Endometrial microvascular endothelial cells (primary cell): ENCODE results near the gene RAI1. TPM values are rescaled to one million over a fixed set of nuclear protein-coding genes. Genes with fewer than 3 reads are reported as not detected.

Experiments used
- in situ Hi-C: cut with HindIII; loops from 2 replicates; pipeline ENCODE4 v1.10.0; 2017; ENCODE audit warnings: low sequenced_read_pairs, low pct_unique_long_range_greater_than_20kb; ENCODE audit errors: inconsistent ontology term
- total RNA-seq: library from RNA; depleted of rRNA; stranded (reverse); fragments of >200 nt; gene quantifications from one replicate; pipeline ENCODE4 v1.2.3, GENCODE V29; 2015; ENCODE audit errors: inconsistent ontology term

RAI1 gene
- total RNA-seq, 1 donor from 2014 or later: 14.3 TPM

DNA sequence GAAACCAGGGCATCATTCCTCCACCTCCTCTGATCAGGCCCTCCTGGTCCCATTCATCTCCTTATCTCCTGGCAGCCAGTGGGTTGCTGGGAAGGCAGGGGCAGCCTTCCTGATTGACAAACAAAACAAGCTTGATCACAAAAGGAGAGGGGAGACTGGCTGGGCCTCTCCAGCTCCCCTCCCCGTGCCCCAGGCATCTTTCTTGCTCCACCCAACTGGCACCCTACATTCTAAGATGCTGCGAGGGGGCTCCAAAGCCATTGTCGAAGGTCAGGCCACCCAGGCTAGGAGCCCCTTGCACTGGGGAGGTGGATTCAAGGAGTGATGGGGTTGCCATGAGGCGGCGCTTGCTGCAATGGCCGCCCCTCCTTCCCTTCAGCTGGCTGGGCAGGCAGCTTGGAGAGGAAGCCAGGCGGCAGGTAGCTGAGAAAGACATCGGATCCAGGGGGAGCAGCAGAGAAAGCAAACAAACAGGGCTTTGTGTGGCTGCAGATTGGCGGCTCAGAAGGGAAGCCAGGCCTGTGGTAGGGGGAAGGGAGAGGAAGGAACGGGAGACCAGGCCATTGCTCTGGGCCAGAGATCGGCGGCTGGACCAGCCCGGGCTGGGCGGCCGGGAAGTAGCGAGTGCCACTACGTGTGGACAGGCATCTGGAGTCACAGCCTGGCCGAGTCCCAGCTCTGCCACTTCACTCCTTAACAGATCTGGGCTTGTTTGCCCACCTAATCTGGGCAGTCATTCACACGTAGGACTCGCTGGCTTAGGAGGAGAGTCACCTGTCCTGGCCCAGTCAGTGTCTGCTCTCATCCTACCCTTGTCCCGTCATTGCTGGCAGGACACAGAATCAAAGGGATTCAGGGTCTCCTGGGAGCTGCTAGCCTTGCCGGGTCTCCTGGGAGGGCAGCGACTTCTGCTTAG lies 12.3 kb downstream of the RAI1 start:
- in situ Hi-C loops: no loop called here

DNA sequence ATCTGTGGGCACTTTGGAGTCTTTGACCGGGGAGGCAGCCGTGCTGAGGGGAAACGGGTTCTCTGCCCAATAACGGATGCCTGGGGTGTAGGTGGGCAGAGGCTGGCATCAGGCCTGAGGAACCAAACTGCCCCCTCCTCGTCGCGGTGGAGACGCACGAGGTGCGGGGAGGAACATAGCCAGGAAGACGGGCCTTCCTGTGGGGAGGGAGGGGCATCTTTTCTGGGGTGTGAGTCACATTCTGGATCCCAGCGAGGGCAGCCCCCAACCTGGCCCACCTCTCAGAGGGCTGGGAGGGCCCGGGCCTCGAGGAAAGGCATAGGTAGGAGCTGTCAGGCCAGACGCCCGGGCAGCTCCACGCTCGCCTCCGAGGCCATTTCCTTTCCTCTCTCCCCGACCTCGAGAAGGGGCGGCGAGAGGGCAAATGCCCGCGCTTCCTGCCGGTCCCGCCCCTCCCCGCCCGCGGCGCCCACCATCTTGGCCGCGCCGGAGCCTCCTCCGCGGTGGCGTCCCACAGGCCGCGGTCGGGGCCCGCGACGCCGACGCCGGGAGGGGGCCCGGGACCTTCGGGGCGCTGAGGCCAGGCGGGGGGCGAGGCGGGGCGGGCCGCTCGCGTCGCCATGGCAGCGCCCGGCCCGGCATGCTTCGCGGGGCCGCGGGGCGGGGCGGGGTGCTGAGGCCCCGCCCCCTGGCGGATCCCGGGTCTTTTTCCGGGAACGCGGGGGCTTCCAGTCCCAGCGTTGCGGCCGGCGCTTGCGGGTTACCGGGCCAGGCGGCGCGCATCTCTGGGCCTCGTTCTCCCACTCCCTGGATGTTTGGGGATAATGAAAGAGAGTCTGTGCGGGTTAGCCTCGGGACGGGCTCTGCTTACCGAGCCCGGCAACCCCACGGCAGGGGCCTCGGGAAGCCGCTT lies 13.2 kb downstream of the RAI1 start:
- in situ Hi-C loops: no loop called here

DNA sequence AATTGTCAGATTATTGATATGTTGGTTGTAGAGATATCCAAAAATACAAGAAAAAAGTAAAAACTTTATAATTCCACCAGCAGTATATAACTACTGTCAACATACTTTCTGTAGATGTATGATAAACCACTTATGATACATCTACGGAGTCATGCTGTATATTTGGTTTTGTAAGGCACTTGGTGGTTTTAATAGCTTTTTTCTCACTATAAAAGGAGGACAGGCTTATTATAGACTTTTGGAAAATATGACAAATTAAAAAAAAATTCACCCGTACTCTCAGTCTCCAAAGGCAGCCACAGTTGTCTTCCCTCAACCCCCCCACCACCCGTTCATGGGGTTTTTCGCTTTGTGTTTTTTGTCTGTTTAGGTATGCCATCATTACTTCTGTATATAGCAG lies 14.8 kb downstream of the RAI1 start:
- in situ Hi-C loops: no loop called here

DNA sequence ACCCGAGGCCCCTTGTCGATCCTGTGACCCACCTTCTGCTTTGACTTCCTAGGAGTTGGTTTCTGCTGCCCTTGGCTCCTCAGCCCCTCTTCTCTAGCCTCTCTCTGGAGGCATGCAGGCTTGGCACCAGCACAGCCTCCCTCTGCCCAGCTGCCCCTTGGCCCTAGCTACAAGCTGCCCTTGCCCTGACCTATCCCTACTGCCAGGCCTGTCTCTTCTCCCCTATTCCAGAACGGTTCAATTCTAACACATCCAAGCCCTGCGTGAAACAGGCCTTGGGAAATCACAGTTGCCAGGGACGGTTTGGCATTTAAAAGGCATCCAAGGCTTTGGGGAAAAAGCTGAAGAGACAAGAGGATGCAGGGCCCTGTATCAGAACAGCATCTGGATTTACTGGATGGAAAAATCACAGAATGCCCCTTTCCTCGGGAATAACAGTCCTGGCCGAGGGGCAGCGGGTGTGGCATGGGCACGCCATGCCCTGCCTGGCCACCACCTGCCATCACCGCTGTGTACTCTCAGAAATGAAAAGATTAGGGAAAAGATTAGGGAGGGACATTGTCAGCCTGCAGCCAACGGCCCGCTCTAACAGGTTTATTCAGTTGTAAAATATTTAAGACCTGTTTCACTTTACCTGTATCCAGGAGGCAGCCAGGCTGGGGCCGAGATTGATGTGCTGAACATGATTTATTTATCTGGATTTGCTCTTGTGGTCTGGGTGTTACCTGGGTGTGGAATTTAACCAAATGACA lies 15.8 kb downstream of the RAI1 start:
- in situ Hi-C loops: no loop called here

DNA sequence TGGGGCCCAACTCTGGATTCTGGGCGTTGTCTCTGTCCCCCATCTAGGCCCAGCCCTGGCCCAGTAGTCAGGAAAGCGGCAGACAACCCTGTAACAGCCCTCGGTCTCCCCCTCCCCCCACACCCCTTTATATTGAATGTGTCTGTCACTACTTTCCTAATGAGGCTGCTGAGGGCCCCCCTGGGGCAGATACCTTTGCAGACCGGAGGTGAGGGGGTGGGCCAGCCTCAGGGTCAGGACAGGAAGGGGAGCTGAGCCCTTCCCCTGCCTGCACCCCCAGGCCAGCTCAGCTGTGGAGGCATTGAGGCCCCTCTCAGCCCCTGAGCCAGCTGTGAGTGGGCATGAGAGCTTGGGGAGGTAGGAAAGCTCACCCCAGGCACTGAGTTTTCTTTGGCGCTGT lies 17.1 kb downstream of the RAI1 start:
- in situ Hi-C loops: no loop called here

DNA sequence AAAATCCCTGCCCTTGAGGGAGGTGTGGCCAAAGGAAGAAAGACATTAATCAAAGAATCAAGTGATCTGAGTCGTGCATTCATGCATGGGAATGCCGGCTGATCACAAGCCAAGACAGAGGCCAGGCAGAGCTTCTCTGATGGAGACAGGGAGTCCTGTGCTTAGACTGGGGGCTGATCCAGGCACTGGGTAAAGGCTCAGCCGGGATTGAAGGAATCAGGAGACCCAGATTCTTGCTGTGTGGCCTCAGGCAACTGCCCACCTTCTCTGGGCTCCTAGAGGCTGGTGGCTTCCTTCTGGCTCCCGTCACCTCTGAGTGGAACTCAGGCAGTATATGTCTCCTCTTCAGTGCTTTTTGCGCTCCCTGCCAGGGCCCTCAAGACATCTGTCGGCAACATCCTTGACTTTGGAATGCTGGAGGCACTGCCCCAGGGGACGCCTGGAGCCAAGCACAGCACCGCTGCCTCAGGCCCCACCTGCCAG lies 17.7 kb downstream of the RAI1 start:
- in situ Hi-C loops: no loop called here

DNA sequence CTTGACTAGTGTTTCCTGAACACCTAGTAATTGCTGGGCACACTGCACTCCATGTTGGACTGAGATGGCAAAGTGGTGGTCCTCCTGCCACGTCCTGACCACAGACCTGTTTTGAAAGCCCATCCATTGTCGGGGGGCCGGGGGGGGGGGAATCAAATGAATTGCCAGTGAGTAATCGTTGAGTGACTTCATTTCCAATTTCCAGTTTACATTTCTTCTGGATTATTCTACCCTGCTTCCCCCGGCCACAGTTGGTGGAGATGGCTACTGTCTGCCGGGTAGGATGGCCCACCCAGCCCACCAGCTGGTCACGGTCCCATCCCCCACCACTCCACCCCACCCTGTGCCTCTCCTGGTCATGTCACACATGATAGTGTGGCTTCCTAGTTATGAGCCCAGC lies 18.2 kb downstream of the RAI1 start:
- in situ Hi-C loops: no loop called here

DNA sequence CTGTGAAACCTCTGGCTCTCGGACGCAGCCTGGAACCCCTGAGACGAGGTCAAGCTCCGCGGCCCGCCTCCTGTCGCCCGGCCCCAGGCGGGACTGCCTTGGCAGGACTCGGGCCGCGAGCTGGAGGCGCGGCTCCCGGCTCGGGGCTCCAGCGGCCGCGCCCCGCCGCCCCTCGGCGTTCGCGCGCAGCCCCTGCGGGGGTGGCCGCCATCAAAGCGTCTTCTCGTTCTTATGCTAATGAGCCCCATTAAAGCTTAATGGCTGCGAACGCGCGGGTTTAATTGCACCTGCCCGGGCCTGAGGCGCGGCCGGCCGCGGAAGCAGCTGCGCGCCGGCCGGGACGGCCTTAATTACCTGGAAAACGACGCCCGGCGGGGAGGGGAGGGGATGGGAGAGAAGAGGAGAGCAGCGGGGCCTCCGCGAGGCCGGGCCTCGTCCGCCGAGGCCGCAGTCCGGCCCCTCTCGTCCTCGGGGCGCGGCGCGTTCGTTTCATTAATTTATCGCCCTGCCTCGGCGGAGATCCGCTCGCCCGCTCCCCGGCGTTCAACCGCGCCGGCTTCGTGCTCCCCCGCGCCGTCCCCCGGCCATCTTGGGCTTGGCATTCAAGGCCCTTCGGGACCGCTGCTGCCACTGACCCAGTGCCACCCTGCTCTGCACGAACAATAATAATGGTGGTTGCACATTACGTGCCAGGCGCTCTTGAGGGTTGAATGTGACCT lies 19.2 kb downstream of the RAI1 start:
- in situ Hi-C loops: no loop called here

DNA sequence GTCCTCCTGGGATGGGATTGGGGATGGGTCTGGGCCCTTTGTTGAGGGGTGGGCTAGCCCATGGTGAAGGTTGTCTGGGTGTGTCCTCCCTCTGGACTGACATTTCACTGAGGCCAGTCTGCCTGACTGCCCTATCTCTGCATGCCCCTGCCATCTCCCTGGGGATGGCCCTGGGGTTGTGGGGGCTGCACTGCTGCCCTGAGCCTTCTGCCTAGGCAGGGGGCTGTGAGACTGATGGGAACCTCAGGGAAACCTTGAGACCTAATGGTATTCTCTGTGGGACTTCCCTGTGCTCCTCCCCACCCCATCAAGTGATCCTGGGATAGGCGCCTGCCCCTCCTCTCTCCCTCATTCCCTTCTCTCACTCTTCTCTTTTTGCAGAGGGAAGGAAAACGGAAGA lies 19.9 kb downstream of the RAI1 start:
- in situ Hi-C loops: no loop called here

DNA sequence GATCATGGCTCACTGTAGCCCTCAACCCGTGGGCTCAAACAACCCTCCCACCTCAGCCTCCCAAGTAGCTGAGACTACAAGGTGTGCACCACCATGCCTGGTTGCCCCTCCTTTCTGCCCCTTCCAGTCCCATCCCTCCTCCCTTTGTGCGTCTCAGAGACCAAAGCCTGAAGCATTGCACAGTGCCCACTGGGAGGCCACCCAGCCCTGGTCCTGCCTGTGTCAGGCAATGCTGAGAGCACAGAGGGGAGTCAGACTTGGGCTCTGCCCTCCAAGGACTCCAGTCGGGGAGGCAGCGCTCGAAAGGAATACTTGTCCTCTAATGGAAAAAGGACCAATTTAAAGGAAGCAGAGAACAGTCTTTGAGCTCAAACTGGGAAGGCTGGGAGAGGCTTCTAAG lies 20.4 kb downstream of the RAI1 start:
- in situ Hi-C loops: no loop called here

DNA sequence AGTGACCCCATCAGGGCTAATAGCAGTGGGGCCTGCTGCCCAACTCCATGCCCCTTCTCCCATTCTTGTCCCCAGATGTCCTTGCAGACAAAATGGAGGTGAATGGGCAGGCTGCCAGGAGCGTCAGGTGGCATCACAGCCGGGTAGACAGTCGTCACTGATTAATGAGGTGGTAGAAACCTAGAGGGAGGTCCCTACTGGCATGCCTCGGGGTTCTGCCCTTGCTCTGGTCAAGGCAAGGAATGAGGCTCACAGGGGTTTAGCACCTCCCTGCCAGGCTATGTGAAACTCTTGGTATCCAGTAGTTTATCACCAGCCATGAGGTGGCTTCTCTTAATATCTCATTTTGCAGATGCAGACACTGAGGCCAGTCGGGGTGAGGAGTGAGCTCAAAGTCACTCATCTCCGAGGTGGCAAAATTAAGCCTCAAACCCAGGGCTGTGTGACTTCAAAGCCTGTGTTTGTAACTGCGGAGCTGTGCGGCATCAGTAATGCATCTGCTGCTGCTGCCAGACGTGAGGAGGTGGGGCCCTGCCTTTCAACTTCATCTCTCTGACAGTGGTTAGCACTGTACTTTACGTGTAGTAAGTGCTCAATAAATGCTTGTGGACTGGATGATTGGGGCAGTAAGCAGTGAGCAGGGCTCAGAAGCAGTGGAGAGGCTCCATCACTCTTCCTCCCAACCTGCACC lies 21.3 kb downstream of the RAI1 start:
- in situ Hi-C loops: no loop called here

DNA sequence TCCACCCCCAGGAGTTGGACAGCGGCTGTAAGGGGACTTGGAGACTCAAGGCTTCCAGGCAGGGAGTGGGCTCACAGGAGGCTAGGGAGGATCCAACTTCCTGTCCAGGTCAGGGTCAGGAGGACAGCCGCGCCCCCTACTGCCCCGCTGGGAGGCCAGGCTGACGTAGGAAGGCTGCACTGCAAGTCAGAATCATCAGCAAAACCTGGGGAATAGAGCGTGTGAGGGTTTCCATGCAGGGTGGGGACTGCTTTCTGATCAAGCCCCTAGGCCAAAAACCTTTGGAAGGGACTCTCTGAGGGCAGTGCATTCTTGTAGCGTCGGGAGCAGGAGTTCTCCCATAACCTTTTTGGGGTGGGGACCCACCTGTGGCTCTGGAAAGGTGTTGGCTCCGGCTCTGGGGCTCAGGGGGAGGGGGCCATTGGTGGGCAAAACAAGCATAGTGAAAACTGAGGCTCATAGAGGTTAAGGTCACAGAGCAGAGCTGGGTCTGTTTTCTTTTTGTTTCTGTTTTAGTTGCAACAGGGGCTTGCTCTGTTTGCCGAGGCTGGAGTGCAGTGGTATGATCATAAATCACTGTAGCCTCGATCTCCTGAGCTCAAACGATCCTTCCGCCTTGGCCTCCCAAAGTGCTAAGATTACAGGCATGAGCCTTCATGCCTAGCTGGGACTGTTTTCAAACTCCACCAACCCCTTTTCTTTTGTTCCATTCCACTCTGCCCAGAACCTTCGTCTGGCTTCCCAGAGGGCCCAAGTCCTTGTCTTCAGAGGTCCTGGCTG lies 22.1 kb downstream of the RAI1 start:
- in situ Hi-C loops: no loop called here

DNA sequence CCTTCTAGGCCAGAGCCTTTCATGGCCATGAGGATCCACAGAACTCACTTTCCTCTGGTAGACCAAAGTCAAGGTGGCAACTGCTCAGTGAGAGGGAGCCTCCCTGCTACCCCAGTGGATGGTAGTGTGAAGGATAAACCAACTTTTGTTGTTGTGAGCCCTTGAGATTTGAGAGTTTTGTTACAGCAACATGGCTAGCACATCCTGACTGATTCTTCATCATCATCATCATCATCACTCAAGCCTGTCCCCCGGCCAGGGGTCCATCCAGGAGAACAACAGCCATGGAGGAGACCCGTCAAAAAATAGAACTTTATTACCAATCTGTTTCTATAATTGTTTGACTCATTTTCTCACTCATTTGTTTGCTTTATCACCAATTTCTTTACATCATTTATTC lies 23.7 kb downstream of the RAI1 start:
- in situ Hi-C loops: no loop called here

DNA sequence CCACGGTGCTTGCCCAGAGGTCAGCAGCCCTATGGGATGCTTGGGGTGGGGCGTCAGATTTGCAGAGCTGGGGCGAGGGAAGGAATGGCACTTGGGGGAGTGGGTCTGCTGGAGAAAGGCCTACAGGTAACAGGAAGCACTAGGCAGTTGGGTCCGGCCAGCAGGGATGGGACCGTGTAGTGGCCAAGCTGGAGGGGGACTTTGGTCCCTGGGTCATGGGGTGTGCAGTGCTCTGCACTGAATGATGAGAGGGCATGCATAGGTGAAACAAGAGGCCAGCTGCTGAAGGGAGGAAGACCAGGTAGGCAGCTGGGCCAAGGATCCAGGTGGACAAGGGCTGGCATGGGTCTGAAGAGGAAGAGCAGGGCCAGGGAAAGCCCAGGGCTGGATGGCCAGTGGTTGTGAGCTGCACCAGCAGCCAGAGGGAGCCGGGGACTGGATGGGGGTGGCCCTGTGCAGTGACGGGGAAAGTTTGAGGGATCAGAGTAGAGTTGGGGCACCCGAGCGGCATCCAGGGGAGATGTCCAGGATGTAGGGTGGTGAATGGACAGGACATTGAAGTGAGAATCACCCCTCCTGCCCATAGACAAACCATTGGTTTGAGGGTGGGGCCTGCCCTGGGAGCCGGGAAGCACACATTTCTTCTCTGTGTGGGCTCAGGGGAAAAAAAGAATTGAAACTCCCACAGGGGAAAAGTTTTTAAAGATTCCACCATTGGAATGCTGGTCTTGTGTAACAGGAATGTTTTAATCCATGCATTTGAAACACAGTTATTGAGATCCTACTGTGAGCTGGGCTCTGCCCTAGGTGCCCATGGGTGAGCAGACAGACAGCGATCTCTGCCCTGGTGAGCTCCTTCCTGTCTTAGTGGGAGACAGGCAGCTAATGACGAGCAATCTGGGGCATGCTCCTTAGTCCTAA lies 25.1 kb downstream of the RAI1 start:
- in situ Hi-C loops: no loop called here

DNA sequence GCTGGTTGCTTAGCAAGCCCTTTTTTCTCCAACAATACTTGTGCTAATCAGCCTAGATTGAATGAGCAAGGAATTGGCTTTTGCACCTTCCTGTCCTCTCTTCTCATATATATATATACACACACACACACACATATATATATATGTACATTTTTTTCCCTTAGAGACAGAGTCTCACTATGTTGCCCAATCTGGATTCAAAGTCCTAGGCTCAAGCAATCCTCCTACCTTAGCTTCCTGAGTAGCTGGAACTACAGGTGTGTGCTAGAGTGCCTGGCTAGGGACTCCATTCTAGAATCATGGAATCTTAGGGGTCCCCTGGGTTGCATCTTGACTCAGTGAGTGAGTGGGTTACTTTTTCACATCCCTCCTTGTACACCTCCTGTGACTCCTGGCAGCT lies 27.0 kb downstream of the RAI1 start:
- in situ Hi-C loops: no loop called here

DNA sequence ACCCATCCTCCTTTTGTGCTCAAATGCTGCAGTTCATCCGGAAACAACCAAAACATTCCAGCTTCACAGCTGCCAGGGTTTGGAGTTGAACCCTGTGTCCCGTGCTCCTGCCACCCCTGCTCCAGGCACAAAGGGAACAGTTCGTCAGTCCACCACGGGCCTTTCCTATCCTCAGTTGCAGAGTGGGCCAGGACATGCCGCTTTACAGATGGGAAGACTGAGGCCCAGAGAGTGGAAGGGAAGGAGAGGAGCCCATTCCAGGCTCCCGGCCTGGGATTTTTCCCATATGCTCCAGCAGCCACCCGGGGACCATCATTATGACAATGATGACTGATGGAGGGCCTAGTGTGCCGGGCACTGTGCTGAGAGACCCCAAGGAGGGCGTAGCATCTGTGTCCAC lies 27.6 kb downstream of the RAI1 start:
- in situ Hi-C loops: no loop called here
